Activated naive CD4-positive, alpha-beta T cell (primary cell): ENCODE measurements around the gene SF3A1.
A peak's percentile ranks its signal among the peaks of the same experiment; 100 is the strongest.

ENCODE experiments used
- DNase-seq, 4 experiments: peaks; one replicate each; lab custom pipeline; 2025; lab: John Stamatoyannopoulos, UW

The SF3A1 gene

DNA sequence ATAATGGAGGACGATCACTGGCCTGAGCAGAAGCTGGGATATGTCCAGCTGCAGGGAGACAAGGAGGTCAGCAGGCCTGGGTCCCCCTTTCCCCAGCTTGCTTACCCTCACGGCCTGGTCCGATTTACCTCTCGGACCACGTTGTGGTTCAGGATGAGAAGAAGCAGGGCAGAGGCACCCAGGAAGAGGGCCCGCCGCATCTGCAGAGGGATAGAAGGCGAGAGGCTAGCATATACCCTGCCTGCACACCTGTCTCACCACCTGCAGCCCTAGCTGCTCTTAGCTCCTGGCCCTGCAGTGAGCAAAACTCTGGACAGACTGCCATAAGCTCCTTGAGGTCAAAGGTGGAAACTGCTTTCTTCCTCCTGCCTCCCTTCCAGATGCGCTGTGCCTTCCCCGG is 29.2 kb upstream of the SF3A1 start:
- DNase-seq, result no peak

DNA sequence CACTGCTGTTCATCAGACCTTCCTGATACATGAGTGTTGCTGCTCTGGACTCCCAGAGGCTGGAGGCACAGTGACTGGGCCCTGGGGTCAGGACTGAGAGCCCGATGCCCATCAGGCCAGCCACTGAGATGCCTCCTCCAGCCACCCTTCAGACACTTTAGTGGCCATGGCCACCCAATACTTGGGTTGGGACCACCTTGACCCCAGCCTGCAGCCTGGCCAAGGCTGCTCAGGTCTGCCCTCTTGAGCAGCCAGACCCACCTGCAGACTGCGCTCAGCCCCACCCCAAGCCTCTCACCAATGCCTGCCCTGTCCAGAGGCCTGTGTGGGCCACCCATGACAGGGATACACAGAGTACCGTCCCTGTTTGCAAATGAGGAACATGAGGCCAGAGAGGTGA is 26.4 kb upstream of the SF3A1 start:
- no peak for DNase-seq

DNA sequence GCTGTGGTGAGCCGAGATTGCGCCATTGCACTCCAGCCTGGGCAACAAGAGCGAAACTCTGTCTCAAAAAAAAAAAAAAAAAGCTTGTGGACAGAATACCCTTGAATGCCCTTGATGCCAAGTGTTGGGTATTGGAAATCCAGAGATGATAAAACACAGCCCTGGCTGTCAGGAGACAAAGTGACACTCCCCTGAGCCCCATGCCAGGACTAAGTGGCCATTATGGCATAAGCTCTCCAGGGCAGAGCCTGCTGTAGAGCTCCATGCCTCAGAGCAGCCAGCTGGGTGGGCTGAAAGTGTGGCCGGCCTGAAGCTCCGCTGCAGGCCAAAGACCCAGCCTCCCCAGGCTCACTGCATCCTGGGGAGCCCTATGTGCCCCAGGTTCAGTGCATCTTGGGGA is 25.6 kb upstream of the SF3A1 start:
- no peak for DNase-seq

DNA sequence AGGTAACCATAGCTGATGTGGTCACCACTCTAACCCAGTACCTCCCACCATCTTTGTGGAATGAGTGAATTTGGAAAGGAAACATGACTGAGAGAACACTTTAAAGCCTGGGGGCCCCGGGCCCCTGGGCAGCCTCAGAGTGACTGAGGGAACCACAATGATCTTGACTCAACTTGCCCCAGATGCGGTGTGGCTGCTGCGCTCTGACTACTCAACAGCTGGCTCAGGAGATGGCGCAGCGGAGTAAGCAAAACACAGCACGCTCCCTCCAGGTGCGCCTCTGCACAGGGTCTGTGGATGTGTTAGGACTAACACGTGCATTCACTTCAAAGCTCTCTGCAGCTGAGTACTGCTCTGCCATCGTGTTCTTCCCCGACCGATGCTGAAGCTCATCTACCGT is 24.6 kb upstream of the SF3A1 start:
- no peak for DNase-seq

DNA sequence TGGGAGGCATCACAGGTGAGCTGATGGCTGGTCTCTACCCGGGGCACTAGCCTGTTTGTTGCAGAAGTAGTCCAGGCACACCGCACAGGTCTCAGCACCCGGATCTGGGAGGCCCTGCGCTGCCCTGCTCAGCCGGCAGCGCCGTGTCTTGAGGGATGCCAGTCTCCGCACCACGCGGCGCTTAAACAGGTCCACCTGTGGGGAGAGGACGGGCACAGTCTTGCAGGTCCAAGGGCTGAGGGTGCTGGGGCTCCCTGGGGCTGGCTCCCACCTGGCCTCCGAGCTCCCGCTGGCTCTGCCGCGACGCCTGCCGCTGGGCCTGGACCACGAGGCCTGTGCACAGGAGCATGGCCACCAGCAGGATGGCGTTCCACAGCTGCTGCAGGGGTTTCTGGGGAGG is 23.3 kb upstream of the SF3A1 start:
- DNase-seq, result no peak

DNA sequence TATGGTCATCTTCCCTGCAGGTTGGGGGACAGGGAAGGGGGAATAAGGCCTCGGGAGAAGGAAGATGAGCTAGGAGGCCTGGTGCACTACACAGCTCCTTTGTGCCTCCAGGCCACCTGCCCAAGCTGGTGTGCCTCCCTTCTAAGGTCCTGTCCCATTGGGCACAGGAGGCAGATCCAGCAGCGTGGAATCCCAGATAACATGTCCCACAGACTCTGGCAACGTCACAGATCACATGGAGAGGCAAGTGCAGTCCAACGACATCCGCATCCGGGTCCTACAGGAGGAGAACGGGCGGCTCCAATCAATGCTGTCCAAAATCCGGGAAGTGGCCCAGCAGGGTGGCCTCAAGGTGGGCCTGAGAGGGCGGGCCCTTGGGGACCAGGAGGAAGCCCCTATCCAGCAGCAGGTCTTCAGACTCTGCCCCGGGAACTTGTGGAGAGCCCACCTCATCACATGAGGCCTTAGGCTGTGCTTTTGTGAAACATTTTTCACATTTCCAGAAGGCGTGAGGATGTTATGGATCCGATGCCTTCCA is 18.7 kb upstream of the SF3A1 start:
- no peak for DNase-seq

DNA sequence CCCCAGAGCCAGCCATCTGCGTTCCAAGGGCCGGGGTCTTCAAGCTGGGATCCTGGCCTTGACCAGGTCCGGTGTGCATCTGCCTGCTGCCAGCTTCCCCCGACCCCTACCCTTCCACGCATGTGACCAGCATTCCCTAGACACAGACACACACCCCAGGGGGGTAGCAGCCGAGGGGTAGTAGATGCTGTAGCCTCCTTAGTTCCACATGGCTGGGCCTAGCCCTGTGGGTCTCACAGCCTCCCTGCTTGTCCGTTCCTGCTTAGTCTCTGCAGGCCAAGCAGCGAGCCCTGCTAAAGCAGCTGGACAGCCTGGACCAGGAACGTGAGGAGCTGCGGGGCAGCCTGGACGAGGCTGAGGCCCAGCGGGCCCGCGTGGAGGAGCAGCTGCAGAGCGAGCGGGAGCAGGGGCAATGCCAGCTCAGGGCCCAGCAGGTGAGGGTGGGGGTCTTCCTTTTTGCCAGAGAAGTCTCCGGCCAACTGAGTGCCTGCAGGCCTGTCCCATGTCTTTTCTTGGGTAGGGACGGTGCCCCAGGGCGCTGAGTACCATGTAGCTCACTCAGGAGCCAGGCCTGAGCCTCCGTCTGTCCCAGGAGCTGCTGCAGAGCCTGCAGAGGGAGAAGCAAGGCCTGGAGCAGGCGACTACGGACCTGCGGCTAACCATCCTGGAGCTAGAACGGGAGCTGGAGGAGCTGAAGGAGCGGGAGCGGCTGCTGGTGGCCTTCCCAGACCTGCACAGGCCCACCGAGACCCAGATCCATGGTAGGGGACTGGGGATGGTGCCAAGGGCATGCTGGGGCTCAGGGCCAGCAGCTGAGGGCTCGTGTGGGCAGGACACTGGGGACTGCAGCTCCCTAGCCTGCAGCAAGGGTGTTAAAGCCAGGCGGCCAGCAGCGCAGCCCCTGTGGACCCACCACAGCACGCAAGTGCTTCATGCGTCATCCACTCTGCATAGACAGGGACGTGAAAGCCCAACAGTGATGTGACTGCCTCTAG is 16.9 kb upstream of the SF3A1 start:
- DNase-seq, result no peak

DNA sequence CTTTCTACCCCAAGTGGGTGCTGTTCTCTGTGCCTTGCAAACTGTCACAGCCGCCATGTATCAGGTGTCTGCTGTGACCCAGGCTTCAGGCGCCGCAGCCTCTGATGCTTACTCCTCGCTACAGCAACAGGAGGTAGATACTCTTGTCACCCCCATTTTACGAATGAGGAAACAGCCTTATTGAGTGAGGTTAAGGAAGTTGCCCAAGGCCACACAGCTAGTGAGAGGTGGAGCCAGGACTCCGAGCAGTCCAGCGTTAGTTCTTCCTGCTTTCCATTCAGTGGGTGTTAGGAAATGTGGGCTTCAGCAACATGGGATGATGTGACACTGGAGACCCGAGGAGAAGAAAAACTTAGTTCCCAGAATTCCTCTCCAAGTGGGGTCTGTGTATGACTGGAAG is 16.2 kb upstream of the SF3A1 start:
- no peak for DNase-seq

DNA sequence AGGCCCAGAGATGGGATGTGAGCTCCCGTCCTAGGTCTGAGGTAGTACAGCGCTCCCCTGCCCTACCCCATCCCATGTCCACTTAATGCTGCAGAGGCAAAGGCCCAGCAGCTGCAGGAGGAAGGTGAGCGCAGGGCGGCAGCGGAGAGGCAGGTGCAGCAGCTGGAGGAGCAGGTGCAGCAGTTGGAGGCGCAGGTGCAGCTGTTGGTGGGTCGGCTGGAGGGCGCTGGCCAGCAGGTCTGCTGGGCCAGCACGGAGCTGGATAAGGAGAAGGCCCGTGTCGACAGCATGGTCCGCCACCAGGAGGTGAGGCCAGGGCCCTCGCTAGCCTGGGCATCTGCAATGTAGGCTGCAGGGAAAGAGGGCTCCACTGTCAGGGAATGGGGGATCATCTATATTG is 15.3 kb upstream of the SF3A1 start:
- no peak for DNase-seq

DNA sequence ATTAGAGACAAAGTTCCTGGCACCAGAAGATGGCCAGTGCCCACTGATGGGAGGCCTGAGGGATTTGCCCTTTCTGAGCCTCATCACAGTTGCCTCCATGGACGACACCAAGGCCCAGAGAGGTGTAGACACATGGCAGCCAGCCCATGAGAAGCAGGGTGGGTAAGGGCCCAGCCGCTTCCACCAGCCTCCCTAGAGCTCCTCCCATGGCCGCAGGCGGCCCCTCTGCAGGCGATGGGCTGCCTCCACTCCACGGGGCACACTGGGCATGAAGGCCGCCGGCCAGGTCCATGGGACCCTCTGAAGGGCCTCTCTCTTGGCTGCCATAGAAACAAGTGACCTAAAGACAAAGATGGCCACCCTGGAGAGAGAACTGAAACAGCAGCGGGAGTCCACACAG is 14.6 kb upstream of the SF3A1 start:
- DNase-seq, result no peak

DNA sequence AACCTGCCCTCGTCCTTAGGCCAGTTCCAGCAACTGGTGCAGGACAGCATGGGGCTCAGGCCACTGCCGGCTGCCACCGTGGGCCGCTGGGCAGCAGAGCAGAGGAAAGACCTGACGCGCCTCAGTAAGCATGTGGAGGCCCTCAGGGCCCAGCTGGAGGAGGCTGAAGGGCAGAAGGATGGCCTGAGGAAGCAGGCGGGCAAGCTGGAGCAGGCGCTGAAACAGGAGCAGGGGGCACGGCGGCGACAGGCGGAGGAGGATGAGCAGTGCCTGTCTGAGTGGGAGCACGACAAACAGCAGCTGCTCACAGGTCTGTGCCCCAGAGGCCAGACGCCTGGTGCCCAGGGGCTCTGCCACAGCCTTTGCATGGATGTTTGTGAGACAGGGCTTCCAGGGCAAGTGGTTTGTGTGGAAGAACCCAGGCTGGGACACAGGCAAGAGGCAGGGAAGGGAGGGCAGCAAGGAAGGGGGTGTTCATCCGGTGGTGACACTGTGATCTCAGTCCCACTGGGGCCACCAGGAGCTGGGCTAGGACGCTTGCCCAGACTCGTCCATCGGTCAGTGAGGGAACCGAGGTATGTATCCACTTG is 14.0 kb upstream of the SF3A1 start:
- DNase-seq, result no peak

DNA sequence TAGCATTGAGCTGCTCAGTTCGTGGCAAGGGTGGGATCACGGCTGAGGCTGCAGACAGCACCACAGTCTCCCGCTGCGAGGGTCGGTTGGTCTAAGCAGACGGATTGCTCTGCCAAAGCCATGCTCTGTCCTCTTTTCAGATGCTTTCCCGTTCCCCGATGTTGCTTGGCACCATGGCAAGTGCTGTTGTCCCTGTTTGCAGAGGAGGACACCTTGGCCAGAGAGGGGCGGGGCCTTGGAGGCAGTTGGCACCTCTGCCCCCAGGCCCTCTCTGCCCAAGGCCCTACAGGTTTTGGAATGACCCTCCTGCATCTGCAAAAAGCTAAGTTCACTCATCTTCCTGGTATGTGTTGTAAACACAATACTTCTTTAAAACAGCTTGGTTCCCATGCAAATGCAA is 11.7 kb upstream of the SF3A1 start:
- no peak for DNase-seq

DNA sequence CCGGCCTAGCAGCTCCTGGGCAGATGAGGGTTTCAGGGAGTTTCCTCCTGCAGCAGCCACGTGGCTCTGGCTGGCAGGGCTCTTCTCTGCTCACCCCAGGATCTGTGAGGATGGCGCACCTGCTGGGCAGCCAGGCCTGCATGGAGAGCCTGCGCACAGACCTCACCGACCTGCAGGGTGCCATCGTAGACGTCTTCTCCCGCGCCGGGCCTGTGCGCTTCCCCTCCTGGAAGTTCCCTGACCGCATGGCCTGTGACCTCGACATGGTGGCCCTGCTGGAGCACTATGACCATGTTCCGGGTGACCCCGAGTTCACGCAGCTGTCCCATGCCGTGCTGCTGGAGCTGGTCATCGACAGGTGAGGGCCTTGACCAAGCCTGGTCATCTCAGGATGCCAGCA is 9.2 kb upstream of the SF3A1 start:
- no peak for DNase-seq

DNA sequence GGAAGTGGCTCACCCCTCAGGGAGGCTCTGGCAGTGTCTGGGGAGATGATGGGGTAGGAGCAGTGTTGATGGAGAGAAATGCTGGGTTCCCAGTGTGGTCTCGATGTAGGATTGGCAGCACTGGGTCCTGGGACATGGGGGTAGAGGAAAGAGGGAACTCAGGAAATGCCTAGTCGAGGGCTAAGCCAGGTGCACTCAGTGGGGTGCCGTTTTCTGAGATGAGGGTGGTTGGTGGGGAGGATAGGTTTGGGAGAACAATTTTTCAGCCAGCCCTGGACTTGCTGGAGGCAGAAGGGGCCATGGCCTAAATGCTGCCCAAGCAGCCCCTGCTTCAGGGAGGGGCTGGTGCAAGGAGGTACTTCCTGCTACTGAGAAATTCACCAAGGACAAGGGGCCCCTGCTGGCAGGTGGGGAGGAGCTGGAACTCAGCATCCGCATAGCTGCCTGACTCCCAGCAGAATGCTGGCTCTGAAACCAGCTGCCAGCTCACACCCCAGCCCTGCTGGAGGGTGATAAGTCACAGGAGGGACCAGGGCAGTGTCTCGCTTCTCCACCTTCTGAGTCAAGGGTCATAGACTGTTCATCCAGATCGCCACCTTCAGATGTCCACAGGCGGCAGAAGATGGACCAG is 6.1 kb upstream of the SF3A1 start:
- no peak for DNase-seq

DNA sequence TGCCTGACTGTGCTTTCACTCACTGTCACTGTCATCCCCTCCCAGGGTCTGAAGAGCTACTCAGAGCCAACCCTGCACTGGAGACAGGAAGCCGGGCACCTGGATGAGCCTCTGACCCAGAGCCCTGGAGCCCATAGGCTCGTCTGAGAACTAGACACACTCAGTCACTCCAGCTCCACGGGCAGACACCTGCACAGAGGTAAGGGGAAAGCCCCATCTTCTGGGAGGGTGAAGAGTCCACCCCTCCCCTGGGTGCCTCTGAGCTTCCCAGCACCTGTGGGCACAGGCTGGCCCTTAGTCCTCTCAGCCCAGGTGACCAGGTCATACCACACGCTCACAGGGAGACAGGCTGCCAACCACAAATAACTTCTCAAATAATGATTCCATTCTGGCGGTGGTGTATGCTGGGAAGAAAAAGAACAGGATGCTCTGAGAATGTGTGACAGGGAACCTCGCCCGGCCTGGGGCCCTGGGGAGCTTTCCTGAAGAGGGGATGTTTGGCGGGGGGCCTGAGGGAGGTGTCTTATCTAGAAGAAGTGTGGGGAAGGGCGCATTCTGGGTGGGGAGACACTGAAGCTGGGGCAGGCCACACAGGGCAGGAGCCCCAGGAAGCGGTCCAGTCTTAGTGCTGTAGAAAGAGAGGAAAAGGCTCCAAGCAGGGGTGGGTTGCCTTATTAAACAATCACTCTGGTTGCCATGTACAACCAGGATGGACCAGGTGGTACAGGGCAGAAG is 5.4 kb upstream of the SF3A1 start:
- DNase-seq, result no peak

DNA sequence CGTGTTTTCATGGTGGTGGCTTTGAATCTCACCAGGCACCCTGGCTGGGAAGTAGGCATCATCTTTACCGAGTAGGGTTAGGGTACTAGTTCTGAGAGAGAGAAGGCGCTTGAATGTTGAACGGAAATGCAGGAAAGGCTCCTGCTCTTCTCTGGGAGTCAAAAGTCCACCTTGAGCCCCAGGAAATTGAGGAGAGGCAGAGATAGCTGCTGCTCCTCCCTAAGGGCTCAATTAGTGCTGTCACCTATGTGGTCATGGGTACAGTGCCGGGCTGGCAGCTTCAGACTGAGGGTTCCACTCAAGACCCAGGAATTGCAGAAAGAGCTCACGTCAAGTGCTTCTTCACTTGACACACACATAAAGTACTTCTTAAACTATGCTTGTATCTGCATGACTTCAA is 1.8 kb upstream of the SF3A1 start:
- DNase-seq, result no peak

DNA sequence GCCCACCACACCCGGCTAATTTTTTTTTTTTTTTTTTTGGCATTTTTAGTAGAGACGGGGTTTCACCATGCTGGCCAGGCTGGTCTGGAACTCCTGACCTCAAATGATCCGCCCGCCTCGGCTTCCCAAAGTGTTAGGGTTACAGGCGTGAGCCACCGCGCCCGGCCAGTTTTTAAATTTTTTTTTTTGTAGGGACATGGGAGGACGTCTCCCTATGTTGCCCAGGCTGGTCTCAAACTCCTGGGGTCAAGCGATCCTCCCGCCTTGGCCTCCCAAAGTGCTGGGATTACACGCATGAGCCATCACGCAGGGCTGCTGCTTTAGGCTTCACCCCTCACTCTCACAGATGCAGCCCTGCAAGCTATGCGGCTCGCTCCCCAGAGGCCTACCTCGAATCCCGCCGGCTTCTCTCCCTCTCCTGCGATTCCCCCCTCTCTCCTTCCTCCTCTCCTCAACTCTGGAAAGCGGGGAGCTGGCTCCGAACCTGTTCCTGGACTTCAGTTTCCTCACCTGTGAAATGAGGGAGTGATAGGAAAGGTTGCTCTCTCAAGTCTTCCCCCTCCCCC is 1.0 kb upstream of the SF3A1 start:
- DNase-seq, result no peak

DNA sequence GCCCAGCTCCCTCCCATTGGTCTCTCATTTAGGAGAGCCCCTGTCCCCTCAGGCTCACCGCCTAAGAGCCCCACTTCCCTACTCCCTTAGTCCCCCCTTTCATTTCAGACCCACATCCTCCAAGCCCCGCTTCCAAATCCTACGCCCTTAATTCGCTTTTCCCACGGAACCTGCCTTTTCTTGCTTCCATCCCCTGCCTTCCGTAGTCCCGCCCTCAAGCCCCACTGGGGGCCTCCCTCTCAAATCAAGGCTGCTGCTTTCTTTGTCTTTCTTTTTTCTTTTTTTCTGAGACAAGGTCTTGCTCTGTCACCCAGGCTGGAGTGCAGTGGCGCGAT is 509 bp upstream of the SF3A1 start:
- peak in 1 of 4 experiments; percentile 28 for DNase-seq

DNA sequence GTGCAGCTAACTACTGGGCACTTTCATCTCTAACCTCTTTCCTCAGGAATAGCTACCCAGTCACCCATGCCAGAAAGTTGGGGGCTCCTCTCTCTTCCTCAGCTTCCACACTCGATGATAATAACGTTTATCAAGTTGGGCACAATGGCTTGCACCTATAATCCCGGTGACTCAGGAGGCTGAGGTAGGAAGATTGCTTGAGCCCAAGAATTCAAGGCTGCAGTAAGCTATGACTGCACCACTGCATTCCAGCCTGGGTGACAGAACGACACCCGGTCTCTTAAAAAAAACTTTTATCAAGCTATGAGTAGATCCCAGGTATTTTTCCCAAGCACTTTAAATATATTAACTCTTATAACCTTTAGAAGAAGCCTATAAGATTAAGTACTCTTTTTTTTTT is 2.0 kb downstream of the SF3A1 start:
- DNase-seq, result no peak

DNA sequence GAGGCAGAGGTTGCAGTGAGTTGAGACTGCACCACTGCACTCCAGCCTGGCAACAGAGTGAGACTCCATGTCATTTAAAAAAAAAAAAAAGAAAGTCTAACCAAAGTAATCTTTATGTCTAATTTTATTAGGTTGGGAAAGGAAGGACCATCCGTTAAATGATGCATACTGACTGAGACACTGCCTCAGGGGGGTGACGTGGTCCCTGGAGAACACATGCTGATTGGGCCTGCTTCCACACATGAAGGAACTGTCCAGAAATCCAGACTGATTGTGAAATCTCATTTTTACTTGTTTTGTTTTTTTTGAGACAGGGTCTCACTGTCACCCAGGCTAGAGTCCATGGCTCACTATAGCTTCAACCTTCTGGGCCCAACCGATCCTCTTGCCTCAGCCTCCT is 5.5 kb downstream of the SF3A1 start:
- no peak for DNase-seq

DNA sequence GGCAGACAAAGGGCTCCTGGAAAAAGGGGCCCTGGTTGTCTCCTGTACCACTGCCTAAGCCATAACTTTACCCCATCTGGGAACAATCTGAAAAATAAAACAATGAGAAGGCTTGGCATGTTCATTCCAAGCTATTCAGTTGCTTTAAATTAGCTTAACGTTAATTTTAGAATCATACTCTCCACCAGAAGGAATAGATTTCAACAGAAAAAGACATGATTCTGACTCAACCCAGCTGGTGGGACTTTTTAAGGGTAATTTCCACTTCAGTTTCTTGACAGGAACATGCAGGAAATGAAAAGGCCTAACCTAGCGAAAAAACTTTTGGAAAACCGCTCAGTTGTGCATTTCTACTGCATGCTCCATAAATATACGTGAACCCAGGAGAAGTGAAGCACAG is 7.9 kb downstream of the SF3A1 start:
- no peak for DNase-seq

DNA sequence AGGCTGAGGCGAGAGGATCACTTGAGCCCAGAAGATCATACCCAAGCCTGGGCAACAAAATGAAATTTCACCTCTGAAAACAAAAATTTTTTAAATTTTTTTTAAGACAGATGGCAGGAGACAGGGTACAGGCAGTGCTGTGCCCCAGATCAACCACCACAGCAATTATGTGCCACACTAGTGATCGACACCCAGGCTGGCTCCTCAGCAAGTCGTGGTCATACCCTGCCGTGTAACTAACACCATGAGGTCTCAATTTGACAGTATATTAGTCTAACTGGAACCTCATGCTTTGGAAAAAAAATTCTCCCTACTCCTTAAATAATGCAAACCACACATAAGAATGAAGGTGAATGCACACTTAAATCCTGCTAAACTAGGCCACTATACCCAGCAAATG is 8.3 kb downstream of the SF3A1 start:
- no peak for DNase-seq
